HEK293 (cell line): ENCODE data around the gene ITGA11.

Experiments used
- CTCF ChIA-PET: fragments of 350-600 bp; formaldehyde crosslinking; extraction: SDS; loops from one replicate; lab custom pipeline; 2021; ENCODE audit warnings: antibody characterized with exemption; lab: Yijun Ruan, JAX
- POLR2A ChIA-PET: fragments of 300-600 bp; formaldehyde crosslinking; extraction: SDS; loops from one replicate; lab custom pipeline; 2020; ENCODE audit warnings: antibody characterized with exemption, inconsistent platforms; lab: Yijun Ruan, JAX
- H3K27ac ChIP-seq: fragments of 200-500 bp; sonication (Bioruptor generic); 2 replicates; pipeline ENCODE4 v1.5.1; 2014; ENCODE audit warnings: low read depth, low read length, control low read depth, inconsistent platforms; ENCODE audit errors: extremely low read depth
- H3K36me3 ChIP-seq, 2 experiments: fragments of 200-500 bp in 1 of 2; sonication (Bioruptor generic) in 1 of 2; 1 replicate in 1 of 2; 2 replicates in 1 of 2; pipeline ENCODE4 v1.5.1; 2014 to 2017; ENCODE audit warnings: inconsistent platforms in 2 of 2, low read length in 2 of 2; ENCODE audit not compliant: control insufficient read depth in 2 of 2, insufficient read depth in 1 of 2
- H3K4me1 ChIP-seq: fragments of 200-500 bp; sonication (Bioruptor generic); 2 replicates; pipeline ENCODE4 v1.5.1; 2014; ENCODE audit warnings: mild to moderate bottlenecking, low read length, inconsistent platforms; ENCODE audit not compliant: control insufficient read depth, insufficient read depth
- H3K4me3 ChIP-seq: 2 replicates; pipeline ENCODE4 v1.5.1; 2011; ENCODE audit warnings: low read depth, mild to moderate bottlenecking, control low read depth, low read length, moderate library complexity
- H3K9me3 ChIP-seq: fragments of 200-500 bp; sonication (Bioruptor generic); 2 replicates; pipeline ENCODE4 v1.5.1; 2014; ENCODE audit warnings: low read depth, low read length, inconsistent platforms; ENCODE audit not compliant: control insufficient read depth, insufficient read depth
- AEBP2 ChIP-seq: fragments of 450-650 bp; formaldehyde crosslinking; IDR thresholded peaks from 2 replicates; pipeline ENCODE4 v1.5.1; 2016; ENCODE audit warnings: missing biosample characterization, missing genetic modification characterization, borderline replicate concordance
- BCL11A ChIP-seq: fragments of 450-650 bp; formaldehyde crosslinking; IDR thresholded peaks from 2 replicates; pipeline ENCODE4 v1.5.1; 2016; ENCODE audit warnings: low read depth, missing biosample characterization, missing genetic modification characterization
- GLI2 ChIP-seq: fragments of 450-650 bp; formaldehyde crosslinking; IDR thresholded peaks from 2 replicates; pipeline ENCODE4; 2017; ENCODE audit warnings: missing biosample characterization, missing genetic modification characterization, low read depth, borderline replicate concordance
- HOXC10 ChIP-seq: sonication (generic); formaldehyde crosslinking; IDR thresholded peaks from 2 replicates; pipeline ENCODE4 v1.8.1; 2023; ENCODE audit warnings: mild to moderate bottlenecking, missing genetic modification reagents
- INSM2 ChIP-seq: fragments of 450-650 bp; formaldehyde crosslinking; IDR thresholded peaks from 2 replicates; pipeline ENCODE4 v1.5.1; 2016; ENCODE audit warnings: missing biosample characterization, missing genetic modification characterization
- KLF8 ChIP-seq: fragments of 450-650 bp; formaldehyde crosslinking; IDR thresholded peaks from 2 replicates; pipeline ENCODE4 v1.5.1; 2016; ENCODE audit warnings: missing biosample characterization, missing genetic modification characterization
- YY2 ChIP-seq: fragments of 450-650 bp; formaldehyde crosslinking; IDR thresholded peaks from 2 replicates; pipeline ENCODE4 v1.5.1; 2016; ENCODE audit warnings: missing biosample characterization, missing genetic modification characterization
- ZNF114 ChIP-seq: fragments of 450-650 bp; formaldehyde crosslinking; IDR thresholded peaks from 2 replicates; pipeline ENCODE4 v1.5.0; 2017; ENCODE audit warnings: missing biosample characterization, missing genetic modification characterization
- ZNF132 ChIP-seq: fragments of 450-650 bp; formaldehyde crosslinking; IDR thresholded peaks from 2 replicates; pipeline ENCODE4 v1.5.1; 2017; ENCODE audit warnings: missing biosample characterization, missing genetic modification characterization, borderline replicate concordance
- ZNF138 ChIP-seq: fragments of 450-650 bp; formaldehyde crosslinking; IDR thresholded peaks from 2 replicates; pipeline ENCODE4 v1.5.1; 2016; ENCODE audit warnings: missing biosample characterization, missing genetic modification characterization, borderline replicate concordance
- ZNF140 ChIP-seq: fragments of 450-650 bp; formaldehyde crosslinking; IDR thresholded peaks from 2 replicates; pipeline ENCODE4 v1.5.1; 2016; ENCODE audit warnings: missing biosample characterization, missing genetic modification characterization
- ZNF202 ChIP-seq: fragments of 450-650 bp; formaldehyde crosslinking; IDR thresholded peaks from 2 replicates; pipeline ENCODE4 v1.5.1; 2016; ENCODE audit warnings: missing biosample characterization, missing genetic modification characterization, borderline replicate concordance
- ZNF280C ChIP-seq: fragments of 450-650 bp; formaldehyde crosslinking; IDR thresholded peaks from 2 replicates; pipeline ENCODE4 v1.5.1; 2016; ENCODE audit warnings: missing biosample characterization, missing genetic modification characterization
- ZNF366 ChIP-seq: fragments of 450-650 bp; formaldehyde crosslinking; conservative IDR thresholded peaks from 2 replicates; pipeline ENCODE4 v1.5.1; 2016; ENCODE audit warnings: missing biosample characterization, missing genetic modification characterization
- ZNF473 ChIP-seq: fragments of 450-650 bp; formaldehyde crosslinking; IDR thresholded peaks from 2 replicates; pipeline ENCODE4 v1.5.1; 2017; ENCODE audit warnings: missing biosample characterization, missing genetic modification characterization
- ZNF513 ChIP-seq: fragments of 450-650 bp; IDR thresholded peaks from 2 replicates; pipeline ENCODE4 v1.5.1; 2018; ENCODE audit warnings: missing biosample characterization, missing genetic modification characterization
- ZNF544 ChIP-seq: fragments of 450-650 bp; formaldehyde crosslinking; IDR thresholded peaks from 2 replicates; pipeline ENCODE4 v1.5.0; 2017; ENCODE audit warnings: missing biosample characterization, missing genetic modification characterization
- ZNF560 ChIP-seq: fragments of 450-650 bp; formaldehyde crosslinking; IDR thresholded peaks from 2 replicates; pipeline ENCODE4 v1.5.1; 2017; ENCODE audit warnings: missing biosample characterization, missing genetic modification characterization, borderline replicate concordance
- ZNF580 ChIP-seq: fragments of 450-650 bp; formaldehyde crosslinking; IDR thresholded peaks from 2 replicates; pipeline ENCODE4 v1.5.1; 2016; ENCODE audit warnings: missing biosample characterization, missing genetic modification characterization
- ZNF639 ChIP-seq: fragments of 450-650 bp; formaldehyde crosslinking; IDR thresholded peaks from 2 replicates; pipeline ENCODE4 v1.5.1; 2016; ENCODE audit warnings: missing biosample characterization, missing genetic modification characterization
- ZNF658 ChIP-seq: fragments of 450-650 bp; formaldehyde crosslinking; IDR thresholded peaks from 2 replicates; pipeline ENCODE4; 2016; ENCODE audit warnings: missing biosample characterization, missing genetic modification characterization
- ZNF670 ChIP-seq: fragments of 450-650 bp; formaldehyde crosslinking; IDR thresholded peaks from 2 replicates; pipeline ENCODE4 v1.5.1; 2016; ENCODE audit warnings: missing biosample characterization, missing genetic modification characterization, low read depth
- ZNF785 ChIP-seq: fragments of 450-650 bp; formaldehyde crosslinking; IDR thresholded peaks from 2 replicates; pipeline ENCODE4 v1.5.1; 2016; ENCODE audit warnings: missing biosample characterization, missing genetic modification characterization
- ZSCAN30 ChIP-seq: fragments of 450-650 bp; IDR thresholded peaks from 2 replicates; pipeline ENCODE4 v1.5.1; 2018; ENCODE audit warnings: missing biosample characterization, mild to moderate bottlenecking, missing genetic modification characterization, moderate library complexity
- ZSCAN5A ChIP-seq: fragments of 450-650 bp; formaldehyde crosslinking; IDR thresholded peaks from 2 replicates; pipeline ENCODE4 v1.5.1; 2016; ENCODE audit warnings: missing biosample characterization, missing genetic modification characterization

The ITGA11 gene

GRCh38 chr15:68385671-68386586 lies 46.0 kb downstream of the ITGA11 start:
- ChIA-PET POLR2A (no interaction called here), CTCF (interaction anchor here (0.5 to 2.7 kb wide), 2 partner anchors 73 to 79 kb away, joined by 4 to 10 read pairs; no protein-coding TSS in a partner anchor)
- no peak overlapping the region for H3K27ac ChIP-seq
- H3K4me1 ChIP-seq = no peaks in the 10 kb centered on the region
- H3K4me3 ChIP-seq = no peak overlapping the region
- H3K9me3 ChIP-seq = no peaks in the 10 kb centered on the region
- H3K36me3 ChIP-seq = no peaks in the 10 kb centered on the region
- no peak for TF ChIP-seq INSM2
- TF ChIP-seq ZNF513 (tag by site-specific recombination) = no peak
- no peak for TF ChIP-seq ZNF544 (tag by site-specific recombination)
- TF ChIP-seq ZNF138 (tag by site-specific recombination) = no peak
- no peak for TF ChIP-seq ZSCAN5A (tag by site-specific recombination)
- no peak for TF ChIP-seq BCL11A (tag by site-specific recombination)
- TF ChIP-seq ZNF140 (tag by site-specific recombination) = no peak
- TF ChIP-seq ZNF670 = no peak
- no peak for TF ChIP-seq HOXC10 (CRISPR knock-in tag)
- no peak for TF ChIP-seq GLI2
- TF ChIP-seq ZNF280C = no peak
- TF ChIP-seq ZNF114 = no peak
- TF ChIP-seq, all 188 proteins: peak for 0

- no peak overlapping the region for H3K27ac ChIP-seq
- CTCF ChIA-PET = interaction anchor here (1.1 to 2.7 kb wide), 2 partner anchors 78 to 153 kb away, joined by 7 to 10 read pairs; no protein-coding TSS in a partner anchor
- H3K9me3 ChIP-seq = no peaks in the 10 kb centered on the region
- POLR2A ChIA-PET = no interaction called here
- H3K4me1 ChIP-seq = no peaks in the 10 kb centered on the region
- no peak overlapping the region for H3K4me3 ChIP-seq
- H3K36me3 ChIP-seq = no peaks in the 10 kb centered on the region
- TF ChIP-seq KLF8 (tag by site-specific recombination) = no peak
- no peak for TF ChIP-seq ZNF366 (tag by site-specific recombination)
- TF ChIP-seq YY2 (tag by site-specific recombination) = no peak
- TF ChIP-seq ZNF473 = no peak
- TF ChIP-seq ZNF658 (tag by site-specific recombination) = no peak
- no peak for TF ChIP-seq ZNF560 (tag by site-specific recombination)
- no peak for TF ChIP-seq ZNF132
- TF ChIP-seq AEBP2 (tag by site-specific recombination) = no peak
- TF ChIP-seq ZSCAN30 (tag by site-specific recombination) = no peak
- TF ChIP-seq ZNF785 (tag by site-specific recombination) = no peak
- no peak for TF ChIP-seq ZNF639 (tag by site-specific recombination)
- TF ChIP-seq ZNF580 (tag by site-specific recombination) = no peak
- TF ChIP-seq ZNF202 = no peak
- no peak for TF ChIP-seq GLI2
These were observed 46.8 kb downstream of the ITGA11 start for GRCh38 chr15:68385240-68385561.
